GM19463 (cell line): ENCODE results near the gene NRK.
"Not testable (repeated sequence)": the region's sequence is repeated elsewhere in the genome, so short reads cannot be mapped to it uniquely, and the experiment has no call there.

Experiments used
- ATAC-seq: cut with Tn5 transposase; IDR thresholded peaks from one replicate; pipeline ENCODE4 v1.9.1; 2021; ENCODE audit warnings: mild to moderate bottlenecking, moderate library complexity; ENCODE audit not compliant: unreplicated experiment

Gene NRK

GRCh38 chrX:105822138-105823091 lies at the start of gene NRK:
Gene NRK (plus strand): TSS chrX:105822539. CDS start chrX:105822846, 307 bp downstream.
- ATAC-seq: no peak

- ATAC-seq: no peak
Measured at GRCh38 chrX:105773801-105774200, 48.5 kb upstream of the NRK start.

GRCh38 chrX:105775679-105776078 lies 46.7 kb upstream of the NRK start:
- ATAC-seq: no peak

- no peak for ATAC-seq
Measured at GRCh38 chrX:105781804-105782203, 40.5 kb upstream of the NRK start.

GRCh38 chrX:105796877-105797276 lies 25.5 kb upstream of the NRK start:
- not testable (repeated sequence) for ATAC-seq

GRCh38 chrX:105803891-105804290 lies 18.4 kb upstream of the NRK start:
- no peak for ATAC-seq

GRCh38 chrX:105805655-105806054 lies 16.7 kb upstream of the NRK start:
- ATAC-seq: not testable (repeated sequence)

- no peak for ATAC-seq
Measured at GRCh38 chrX:105816517-105816916, 5.8 kb upstream of the NRK start.

- no peak for ATAC-seq
Measured at GRCh38 chrX:105820247-105820646, 2.1 kb upstream of the NRK start.

- no peak for ATAC-seq
Measured at GRCh38 chrX:105821471-105822121, 743 bp upstream of the NRK start.

- ATAC-seq: no peak
Measured at GRCh38 chrX:105823092-105823455, 735 bp downstream of the NRK start.

- no peak for ATAC-seq
Measured at GRCh38 chrX:105829011-105829410, 6.7 kb downstream of the NRK start.

- ATAC-seq: no peak
Measured at GRCh38 chrX:105837232-105837631, 14.9 kb downstream of the NRK start.

GRCh38 chrX:105845631-105846030 lies 23.3 kb downstream of the NRK start:
- ATAC-seq: no peak

GRCh38 chrX:105850100-105850499 lies 27.8 kb downstream of the NRK start:
- ATAC-seq: not testable (repeated sequence)

- no peak for ATAC-seq
Measured at GRCh38 chrX:105865709-105866108, 43.4 kb downstream of the NRK start.

GRCh38 chrX:105869701-105870100 lies 47.4 kb downstream of the NRK start:
- ATAC-seq: no peak

GRCh38 chrX:105870445-105870844 lies 48.1 kb downstream of the NRK start:
- ATAC-seq: no peak

GRCh38 chrX:105872941-105873340 lies 50.6 kb downstream of the NRK start:
- ATAC-seq: no peak

- ATAC-seq: no peak
Measured at GRCh38 chrX:105874790-105875189, 52.5 kb downstream of the NRK start.

- ATAC-seq: peak; percentile 53
Measured at GRCh38 chrX:105876658-105877057, 54.3 kb downstream of the NRK start.

- no peak for ATAC-seq
Measured at GRCh38 chrX:105880491-105880890, 58.2 kb downstream of the NRK start.
